ENCODE measurements around the gene ANKRD49.

DNA sequence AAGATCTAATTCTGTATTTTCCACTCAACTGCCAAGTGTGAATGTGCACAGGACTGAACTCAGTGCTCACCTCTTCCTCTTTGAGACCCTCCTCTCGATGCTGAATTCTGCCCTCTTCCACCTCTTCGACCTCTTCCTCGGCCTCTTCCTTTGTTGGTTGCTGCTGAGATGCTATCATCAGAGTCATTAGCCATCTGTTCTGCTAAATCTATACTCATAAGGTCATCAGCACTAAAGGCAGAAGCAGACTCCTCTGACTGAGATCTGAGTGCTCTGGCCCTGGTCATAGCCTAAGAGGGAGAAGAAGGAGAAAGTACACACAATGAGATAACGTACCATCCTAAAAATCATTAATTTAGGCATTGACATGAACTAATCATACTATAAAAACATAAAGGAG lies 46.6 kb upstream of the ANKRD49 start:
- TF ChIP-seq, protein P1, sequence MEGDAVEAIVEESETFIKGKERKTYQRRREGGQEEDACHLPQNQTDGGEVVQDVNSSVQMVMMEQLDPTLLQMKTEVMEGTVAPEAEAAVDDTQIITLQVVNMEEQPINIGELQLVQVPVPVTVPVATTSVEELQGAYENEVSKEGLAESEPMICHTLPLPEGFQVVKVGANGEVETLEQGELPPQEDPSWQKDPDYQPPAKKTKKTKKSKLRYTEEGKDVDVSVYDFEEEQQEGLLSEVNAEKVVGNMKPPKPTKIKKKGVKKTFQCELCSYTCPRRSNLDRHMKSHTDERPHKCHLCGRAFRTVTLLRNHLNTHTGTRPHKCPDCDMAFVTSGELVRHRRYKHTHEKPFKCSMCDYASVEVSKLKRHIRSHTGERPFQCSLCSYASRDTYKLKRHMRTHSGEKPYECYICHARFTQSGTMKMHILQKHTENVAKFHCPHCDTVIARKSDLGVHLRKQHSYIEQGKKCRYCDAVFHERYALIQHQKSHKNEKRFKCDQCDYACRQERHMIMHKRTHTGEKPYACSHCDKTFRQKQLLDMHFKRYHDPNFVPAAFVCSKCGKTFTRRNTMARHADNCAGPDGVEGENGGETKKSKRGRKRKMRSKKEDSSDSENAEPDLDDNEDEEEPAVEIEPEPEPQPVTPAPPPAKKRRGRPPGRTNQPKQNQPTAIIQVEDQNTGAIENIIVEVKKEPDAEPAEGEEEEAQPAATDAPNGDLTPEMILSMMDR (IDR thresholded peaks at IDR 0.05; ENCODE audit: control extremely low read depth in 1 of 3, insufficient read depth in 1 of 3, low read depth in 1 of 3, low read length in 3 of 3), result no peak
- TF ChIP-seq HDAC2 (IDR thresholded peaks at IDR 0.05; ENCODE audit: borderline replicate concordance in 1 of 2, low read depth in 2 of 2, low read length in 2 of 2) (no peak), HDAC6 (IDR thresholded peaks at IDR 0.05; ENCODE audit: low read depth, low read length) (no peak), SIX5 (IDR thresholded peaks at IDR 0.05; ENCODE audit: low read depth, low read length) (no peak), POLR2A (IDR thresholded peaks at IDR 0.05; ENCODE audit: control extremely low read depth in 1 of 2, low read depth in 2 of 2, low read length in 2 of 2) (no peak), CEBPB (IDR thresholded peaks at IDR 0.05; ENCODE audit: low read depth, low read length) (no peak)

Data from H1 (cell line).